Stimulated activated CD4-positive, alpha-beta T cell treated with anti-CD3 and anti-CD28 coated beads, Interleukin-12 subunit alpha, Interleukin-12 subunit beta, amount 100 ng/mL, for 24 hours (primary cell): Measurements from ENCODE around the gene ABHD3.
"Not testable (repeated sequence)": the region's sequence is repeated elsewhere in the genome, so short reads cannot be mapped to it uniquely, and the experiment has no call there.

Experiments used
- DNase-seq, 2 experiments: peaks; one replicate each; pipeline ENCODE4 v3.0.0-alpha.2; 2020; ENCODE audit warnings: low read depth in 2 of 2

The ABHD3 gene

GRCh38 chr18:21703241-21703820, 1.2 kb downstream of the ABHD3 start:
- DNase-seq: no peak

DNA sequence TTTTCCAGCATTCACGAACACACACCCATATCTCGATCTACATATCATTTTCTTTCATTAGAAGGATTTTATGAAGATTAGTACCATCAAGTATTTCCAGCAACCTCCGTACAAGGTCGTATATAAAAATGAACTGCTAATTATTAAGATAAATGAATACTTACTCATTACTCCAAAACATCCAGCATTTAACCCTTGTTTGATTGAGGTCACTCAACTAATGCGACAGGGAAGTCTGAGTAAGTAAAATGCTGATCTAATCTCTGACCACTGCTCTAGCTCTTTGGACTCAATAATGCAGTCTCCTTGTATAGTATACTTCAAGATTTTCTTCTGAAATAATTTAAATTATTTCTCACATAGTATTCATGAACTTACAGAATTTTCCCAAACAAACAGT, 2.0 kb downstream of the ABHD3 start:
- DNase-seq: no peak

GRCh38 chr18:21701621-21702020, 3.0 kb downstream of the ABHD3 start:
- DNase-seq: no peak

DNA sequence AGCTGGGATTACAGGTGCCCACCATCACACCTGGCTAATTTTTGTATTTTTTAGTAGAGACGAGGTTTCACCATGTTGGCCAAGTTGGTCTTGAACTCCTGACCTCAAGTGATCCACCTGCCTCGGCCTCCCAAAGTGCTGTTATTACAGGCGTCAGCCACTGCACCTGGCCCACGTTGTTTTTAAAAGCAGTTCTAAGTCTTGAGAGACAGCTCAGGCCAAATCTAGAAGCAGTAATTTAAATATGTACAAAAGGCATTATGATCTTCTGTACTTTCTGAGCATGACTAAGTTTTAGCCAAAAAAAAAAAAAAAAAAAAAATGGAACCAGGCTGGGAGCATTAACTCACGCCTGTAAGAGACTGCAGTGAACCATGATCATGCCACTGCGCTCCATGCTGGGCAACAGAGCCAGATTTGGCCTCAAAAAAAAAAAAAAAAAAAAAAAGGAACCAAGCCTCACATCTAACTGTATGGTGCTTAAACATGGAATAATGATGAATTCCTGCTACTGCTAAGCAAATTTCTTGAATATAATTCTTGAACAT, 4.0 kb downstream of the ABHD3 start:
- no peak for DNase-seq

DNA sequence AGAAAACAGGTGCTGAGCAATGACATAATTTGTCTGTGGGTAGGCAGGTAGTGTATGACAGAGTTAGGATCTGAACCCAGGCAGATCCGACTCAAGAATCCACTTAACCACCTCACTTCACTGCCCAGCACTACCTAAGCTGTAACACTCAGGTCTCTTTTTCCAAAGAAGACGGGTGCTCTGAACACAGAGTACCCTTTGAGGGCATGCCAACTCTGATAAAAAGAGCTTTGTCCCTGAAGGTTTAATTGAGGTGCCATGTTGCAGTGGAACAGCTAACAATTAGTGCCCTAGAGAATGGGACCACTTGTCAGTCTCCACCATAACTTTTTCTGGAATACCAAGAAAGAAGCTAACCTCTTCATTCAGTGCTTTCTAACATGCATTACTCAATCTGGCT, 11.3 kb downstream of the ABHD3 start:
- no peak for DNase-seq

- no peak for DNase-seq
These were observed 14.8 kb downstream of the ABHD3 start for GRCh38 chr18:21689736-21690135.

DNA sequence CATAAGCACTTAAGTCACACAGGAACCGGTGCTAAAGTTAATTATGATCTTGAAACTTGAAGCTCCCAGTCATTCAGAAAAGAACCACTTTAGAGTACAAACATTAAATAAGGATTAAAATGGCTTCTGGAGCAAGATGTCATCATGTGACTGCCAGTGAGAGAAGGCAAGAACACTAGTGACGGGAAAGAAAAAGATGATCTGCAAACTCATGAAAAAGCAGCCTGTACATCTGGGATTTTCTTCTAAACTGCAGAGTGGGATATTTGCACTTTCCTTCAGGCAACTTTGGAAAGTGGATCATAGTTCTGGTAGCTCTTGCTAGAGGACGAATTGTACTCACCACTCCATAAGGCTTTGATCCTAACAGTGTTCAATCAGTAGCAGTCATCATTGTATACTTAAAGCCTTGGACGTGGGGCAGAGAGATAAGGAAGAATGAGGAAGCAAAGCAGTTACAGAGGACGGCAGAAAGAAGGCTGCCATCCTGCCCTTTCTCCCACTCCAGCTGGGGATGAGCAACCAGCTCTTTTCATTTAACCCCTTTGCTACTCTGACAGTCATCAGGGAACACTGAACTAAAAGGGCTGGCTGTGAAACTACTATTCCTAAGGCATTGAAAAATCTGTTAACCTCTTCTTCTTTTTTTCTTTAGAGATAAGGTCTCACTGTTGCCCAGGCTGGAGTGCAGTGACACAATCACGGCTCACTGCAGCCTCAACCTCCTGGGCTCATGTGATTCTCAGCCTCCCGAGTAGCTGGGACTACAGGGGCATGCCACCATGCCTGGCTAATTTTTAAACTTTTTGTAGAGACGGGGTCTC, 18.1 kb downstream of the ABHD3 start:
- no peak for DNase-seq

DNA sequence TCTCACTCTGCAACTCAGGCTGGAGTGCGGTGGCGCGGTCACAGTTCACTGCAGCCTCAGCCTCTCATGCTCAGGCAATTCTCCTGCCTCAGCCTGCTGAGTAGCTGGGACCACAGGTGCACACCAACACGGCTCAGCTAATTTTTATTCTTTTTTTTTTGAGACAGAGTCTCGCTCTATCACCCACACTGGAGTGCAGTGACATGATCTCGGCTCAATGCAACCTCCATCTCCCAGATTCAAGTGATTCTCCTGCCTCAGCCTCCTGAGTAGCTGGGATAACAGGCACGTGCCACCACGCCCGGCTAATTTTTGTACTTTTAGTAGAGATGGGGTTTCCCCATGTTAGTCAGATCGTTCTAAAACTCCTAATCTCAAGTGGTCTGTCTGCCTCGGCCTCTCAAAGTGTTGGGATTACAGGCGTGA, 19.0 kb downstream of the ABHD3 start:
- not testable (repeated sequence) for DNase-seq

GRCh38 chr18:21684731-21685130, 19.8 kb downstream of the ABHD3 start:
- DNase-seq: no peak

GRCh38 chr18:21682371-21683051, 22.1 kb downstream of the ABHD3 start:
- DNase-seq: peak in 1 of 2 experiments; percentile 8

DNA sequence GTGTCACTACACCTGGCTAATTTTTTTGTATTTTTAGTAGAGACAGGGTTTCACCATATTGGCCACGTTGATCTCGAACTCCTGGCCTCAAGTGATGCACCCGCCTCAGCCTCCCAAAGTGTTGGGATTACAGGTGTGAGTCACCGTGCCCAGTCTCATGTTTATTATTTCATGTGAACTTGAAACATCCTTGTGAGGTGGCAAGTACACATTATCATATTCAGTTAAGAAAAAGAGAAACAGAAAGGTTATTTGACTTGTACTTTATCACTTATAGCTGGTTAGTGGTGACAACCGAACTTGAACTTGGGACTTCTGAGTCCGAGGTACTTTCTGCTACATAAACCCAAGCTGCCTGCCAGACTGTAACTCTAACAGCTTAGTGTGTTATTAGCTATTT, 24.4 kb downstream of the ABHD3 start:
- no peak for DNase-seq

GRCh38 chr18:21678859-21679258, 25.7 kb downstream of the ABHD3 start:
- no peak for DNase-seq

DNA sequence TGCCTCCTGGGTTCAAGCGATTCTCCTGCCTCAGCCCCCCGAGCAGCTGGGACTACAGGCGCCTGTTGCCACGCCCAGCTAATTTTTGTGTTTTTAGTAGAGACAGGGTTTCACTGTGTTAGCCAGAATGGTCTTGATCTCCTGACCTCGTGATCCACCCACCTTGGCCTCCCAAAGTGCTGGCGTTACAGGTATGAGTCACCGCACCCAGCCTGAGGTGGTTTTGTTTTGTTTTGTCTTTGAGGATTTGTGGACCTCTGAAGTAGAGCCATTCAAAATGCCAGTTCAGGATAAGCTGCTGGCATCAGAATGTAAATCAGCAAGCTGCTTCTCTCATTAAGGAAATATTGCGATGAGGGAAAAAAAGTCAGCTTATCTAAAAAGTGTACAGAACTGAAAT, 29.2 kb downstream of the ABHD3 start:
- DNase-seq: peak in 1 of 2 experiments; percentile 6

GRCh38 chr18:21672521-21673267, 31.9 kb downstream of the ABHD3 start:
- DNase-seq: no peak

GRCh38 chr18:21669736-21670285, 34.8 kb downstream of the ABHD3 start:
- DNase-seq: no peak

GRCh38 chr18:21664069-21664468, 40.5 kb downstream of the ABHD3 start:
- DNase-seq: no peak

- no peak for DNase-seq
These were observed 41.0 kb downstream of the ABHD3 start for GRCh38 chr18:21663578-21663977.

DNA sequence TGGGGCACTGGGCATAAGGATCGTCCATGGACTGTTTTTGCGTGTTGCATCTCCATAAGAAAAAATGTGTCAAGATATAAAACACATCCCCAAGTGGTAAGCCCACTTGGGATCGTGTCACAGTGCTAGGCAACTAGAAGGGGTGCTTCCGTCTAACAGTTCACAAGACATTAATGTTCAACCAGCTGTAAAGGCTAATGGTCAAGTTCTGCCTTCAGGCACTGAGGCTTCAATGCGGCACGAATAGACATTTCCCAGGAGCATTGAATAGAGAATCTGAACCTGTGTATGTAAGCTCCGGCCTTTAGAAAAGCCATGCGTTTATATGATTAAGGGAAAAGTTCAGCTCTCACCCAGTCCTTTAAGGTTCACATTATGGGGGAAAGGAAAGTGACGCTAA, 42.0 kb downstream of the ABHD3 start:
- DNase-seq: no peak

GRCh38 chr18:21660078-21660477, 44.5 kb downstream of the ABHD3 start:
- no peak for DNase-seq

- DNase-seq: no peak
These were observed 48.2 kb downstream of the ABHD3 start for GRCh38 chr18:21656402-21656801.

DNA sequence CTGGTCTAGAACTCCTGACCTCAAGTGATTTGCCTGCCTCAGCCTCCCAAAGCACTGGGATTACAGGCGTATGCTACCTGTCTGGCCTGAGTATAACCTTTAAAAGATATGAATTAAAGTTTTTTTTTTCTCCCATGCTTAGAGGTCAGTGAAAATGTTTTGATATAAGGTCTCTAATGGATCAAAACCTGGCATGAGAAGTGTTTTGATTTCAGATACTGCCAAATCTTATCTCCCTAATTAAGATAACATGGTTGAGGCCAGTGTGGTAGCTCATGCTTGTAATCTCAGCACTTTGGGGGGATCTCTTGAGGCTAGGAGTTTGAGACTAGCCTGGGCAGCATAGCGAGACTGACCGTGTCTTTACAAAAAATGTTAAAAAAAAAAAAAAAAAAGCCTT, 51.2 kb downstream of the ABHD3 start:
- no peak for DNase-seq

- DNase-seq: no peak
These were observed 52.5 kb downstream of the ABHD3 start for GRCh38 chr18:21652073-21652472.
